WTC11 (cell line): Measurements from ENCODE around the gene ZNF678.

Experiments
- ATF3 ChIP-seq: sonication (generic); formaldehyde crosslinking; conservative IDR thresholded peaks from 2 replicates; pipeline ENCODE4 v1.8.1; 2022; ENCODE audit warnings: mild to moderate bottlenecking, missing genetic modification reagents
- CTCF ChIP-seq: fragments of 200-600 bp; IDR thresholded peaks from 2 replicates; pipeline ENCODE4 v1.8.0; 2022; ENCODE audit warnings: antibody characterized with exemption
- ELF4 ChIP-seq: sonication (generic); formaldehyde crosslinking; IDR thresholded peaks from 2 replicates; pipeline ENCODE4 v1.8.1; 2022; ENCODE audit warnings: low read depth, mild to moderate bottlenecking, moderate library complexity, missing genetic modification reagents
- ESRRA ChIP-seq: sonication (generic); formaldehyde crosslinking; IDR thresholded peaks from 2 replicates; pipeline ENCODE4 v1.8.1; 2022; ENCODE audit warnings: mild to moderate bottlenecking, missing genetic modification reagents, borderline replicate concordance
- NR2C2 ChIP-seq: sonication (generic); formaldehyde crosslinking; IDR thresholded peaks from 2 replicates; pipeline ENCODE4 v1.8.0; 2022; ENCODE audit warnings: mild to moderate bottlenecking, missing genetic modification reagents
- PRDM15 ChIP-seq: sonication (generic); formaldehyde crosslinking; IDR thresholded peaks from 2 replicates; pipeline ENCODE4 v1.8.0; 2022; ENCODE audit warnings: missing genetic modification reagents
- PREB ChIP-seq: sonication (generic); formaldehyde crosslinking; IDR thresholded peaks from 2 replicates; pipeline ENCODE4 v1.8.1; 2022; ENCODE audit warnings: mild to moderate bottlenecking, missing genetic modification reagents, moderate library complexity, borderline replicate concordance
- TP53 ChIP-seq: sonication (generic); formaldehyde crosslinking; IDR thresholded peaks from 2 replicates; pipeline ENCODE4 v1.8.1; 2023; ENCODE audit warnings: mild to moderate bottlenecking, missing genetic modification reagents
- USF2 ChIP-seq: sonication (generic); formaldehyde crosslinking; IDR thresholded peaks from 2 replicates; pipeline ENCODE4 v1.8.1; 2023; ENCODE audit warnings: mild to moderate bottlenecking, missing genetic modification reagents, moderate library complexity
- ZNF317 ChIP-seq: sonication (generic); formaldehyde crosslinking; IDR thresholded peaks from 2 replicates; pipeline ENCODE4 v1.8.1; 2023; ENCODE audit warnings: low read depth, mild to moderate bottlenecking, moderate library complexity, missing genetic modification reagents, borderline replicate concordance

- no peak for TF ChIP-seq CTCF
- TF ChIP-seq ATF3 (CRISPR knock-in tag), result no peak
- no peak for TF ChIP-seq NR2C2
- no peak for TF ChIP-seq USF2 (CRISPR knock-in tag)
- TF ChIP-seq ELF4 (CRISPR knock-in tag), result no peak
- TF ChIP-seq PREB, result no peak
- no peak for TF ChIP-seq TP53 (CRISPR knock-in tag)
- TF ChIP-seq ESRRA (CRISPR knock-in tag), result no peak
- no peak for TF ChIP-seq PRDM15
- no peak for TF ChIP-seq ZNF317
These were observed 163.0 kb downstream of the ZNF678 start for GRCh38 chr1:227726318-227726717.
